ENCODE data around the gene MOB1B. TPM values are rescaled to one million over a fixed set of nuclear protein-coding genes. Genes with fewer than 3 reads are reported as not detected.

Gene MOB1B
- total RNA-seq (10 to 100 TPM; 13.9 to 25.7 (median 21.9) TPM), polyA plus RNA-seq (10 to 100 TPM in 1 of 2 donors, 1 to 10 TPM in 1; 6.4 to 10.5 TPM)
- long read RNA-seq, donor 1, partial matches to known transcripts = 0 of 4 reads
- long read RNA-seq, donor 1, other reads (novel, unspliced or antisense) = 4 of 4 reads
- long read RNA-seq, donor 2, full-length matches to known transcripts = 3 of 3 reads
- long read RNA-seq, donor 2, partial matches to known transcripts = 0 of 3 reads
- long read RNA-seq, donor 2, other reads (novel, unspliced or antisense) = 0 of 3 reads
- long read RNA-seq, donor 3, full-length matches to known transcripts = 5 of 12 reads
- long read RNA-seq, donor 3, partial matches to known transcripts = 0 of 12 reads
- long read RNA-seq, donor 3, other reads (novel, unspliced or antisense) = 7 of 12 reads

DNA sequence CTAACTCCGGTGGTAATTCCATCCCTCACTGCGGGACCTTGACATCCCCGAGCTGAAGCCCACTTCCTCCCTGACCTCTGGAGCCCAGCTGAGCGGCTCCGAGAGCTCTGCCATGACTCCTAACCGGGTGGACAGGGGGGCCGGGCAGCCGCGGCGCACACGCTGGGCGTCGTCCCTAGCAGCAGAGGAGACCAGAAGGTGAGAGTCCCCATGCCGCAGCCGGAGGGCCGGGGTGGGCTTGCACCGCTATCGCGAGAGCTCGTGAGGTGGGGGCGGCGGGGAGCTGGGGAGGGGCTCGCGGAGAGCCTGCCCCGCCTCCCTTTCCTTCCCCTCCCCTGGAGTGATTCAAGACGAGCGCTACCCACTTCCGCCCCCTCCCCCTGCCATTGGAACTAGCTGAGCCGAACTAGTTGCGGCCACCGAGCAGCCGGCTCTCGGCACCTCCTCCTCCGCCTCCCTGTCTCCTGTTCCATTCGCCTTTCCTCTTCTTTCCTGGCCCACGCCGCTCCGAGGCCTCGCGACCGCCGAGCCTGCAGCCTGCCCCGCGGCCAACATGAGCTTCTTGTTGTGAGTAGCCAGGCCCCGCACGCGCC lies at the start of gene MOB1B:
Gene MOB1B (plus strand): TSS at position 386 of the 593 bp plus-strand sequence. CDS start 168 bp downstream, at position 554.
- peak within 1 kb of the TSS; percentile 98 for H3K4me3 ChIP-seq
- no peaks in the 10 kb centered on the region for H3K9me3 ChIP-seq
- no peaks in the 10 kb centered on the region for H3K27me3 ChIP-seq
- peaks cover 5% of the 10 kb centered on the region for H3K4me1 ChIP-seq (ENCODE audit: insufficient read depth)
- peak within 1 kb of the TSS; percentile 77 to 89 for H3K27ac ChIP-seq
- intact Hi-C loops (cut with DNase I) = loop anchor here in 1 of 4 donors (10.0 kb wide), 1 partner anchor 93 kb away; the partner anchor contains the start of gene DCK
- 0 to 2% (median 1%) methylated on average over 41 to 46 of the region's 47 CpGs for WGBS, 3 donors
- TF ChIP-seq POLR2A (IDR thresholded peaks at IDR 0.05) = peak; percentile 34
- TF ChIP-seq, protein P1, sequence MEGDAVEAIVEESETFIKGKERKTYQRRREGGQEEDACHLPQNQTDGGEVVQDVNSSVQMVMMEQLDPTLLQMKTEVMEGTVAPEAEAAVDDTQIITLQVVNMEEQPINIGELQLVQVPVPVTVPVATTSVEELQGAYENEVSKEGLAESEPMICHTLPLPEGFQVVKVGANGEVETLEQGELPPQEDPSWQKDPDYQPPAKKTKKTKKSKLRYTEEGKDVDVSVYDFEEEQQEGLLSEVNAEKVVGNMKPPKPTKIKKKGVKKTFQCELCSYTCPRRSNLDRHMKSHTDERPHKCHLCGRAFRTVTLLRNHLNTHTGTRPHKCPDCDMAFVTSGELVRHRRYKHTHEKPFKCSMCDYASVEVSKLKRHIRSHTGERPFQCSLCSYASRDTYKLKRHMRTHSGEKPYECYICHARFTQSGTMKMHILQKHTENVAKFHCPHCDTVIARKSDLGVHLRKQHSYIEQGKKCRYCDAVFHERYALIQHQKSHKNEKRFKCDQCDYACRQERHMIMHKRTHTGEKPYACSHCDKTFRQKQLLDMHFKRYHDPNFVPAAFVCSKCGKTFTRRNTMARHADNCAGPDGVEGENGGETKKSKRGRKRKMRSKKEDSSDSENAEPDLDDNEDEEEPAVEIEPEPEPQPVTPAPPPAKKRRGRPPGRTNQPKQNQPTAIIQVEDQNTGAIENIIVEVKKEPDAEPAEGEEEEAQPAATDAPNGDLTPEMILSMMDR (IDR thresholded peaks at IDR 0.05) = peak in 1 of 3 donors; percentile 43
- no peak for TF ChIP-seq EP300 (IDR thresholded peaks at IDR 0.05)
- DNase-seq = peak; percentile 82 to 88 (median 86)
- H3K36me3 ChIP-seq = no peaks in the 10 kb centered on the region

GRCh38 chr4:70855464-70855863 lies 46.7 kb upstream of the MOB1B start:
- no peaks in the 10 kb centered on the region for H3K4me1 ChIP-seq (ENCODE audit: insufficient read depth)
- no peaks in the 10 kb centered on the region for H3K36me3 ChIP-seq
- no peak for DNase-seq
- H3K27ac ChIP-seq = no peak overlapping the region
- intact Hi-C loops (cut with DNase I) = loop anchor here in 1 of 4 donors (5.0 kb wide), 1 partner anchor 1743 kb away; no protein-coding TSS in a partner anchor
- H3K27me3 ChIP-seq = no peaks in the 10 kb centered on the region
- WGBS, 3 donors = 89 to 95% (median 93%) methylated on average over 2 of the region's 2 CpGs
- TF ChIP-seq, protein P1 (IDR thresholded peaks at IDR 0.05) = no peak
- TF ChIP-seq POLR2A (IDR thresholded peaks at IDR 0.05) = no peak
- no peak for TF ChIP-seq EP300 (IDR thresholded peaks at IDR 0.05)
- no peaks in the 10 kb centered on the region for H3K9me3 ChIP-seq
- H3K4me3 ChIP-seq = no peak overlapping the region

DNA sequence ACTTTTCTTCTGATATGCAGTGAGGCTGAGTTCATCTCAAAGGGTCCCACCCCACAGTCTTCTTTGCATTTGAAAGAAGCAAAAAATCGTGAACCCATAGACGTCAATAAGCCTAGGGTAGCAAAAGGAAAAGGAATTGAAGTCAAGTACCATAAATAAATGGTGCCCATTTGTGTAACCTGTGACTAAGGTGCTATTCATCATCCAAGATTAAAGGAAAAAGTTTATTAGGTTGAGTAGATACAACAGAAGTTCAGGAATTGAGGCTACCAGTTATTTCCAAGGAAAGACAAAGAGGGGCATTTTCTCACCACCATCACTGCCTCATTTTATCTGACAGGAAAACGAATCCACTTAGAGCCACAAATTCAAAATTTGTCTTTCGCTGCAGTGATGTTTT lies 43.7 kb upstream of the MOB1B start:
- no peak for DNase-seq
- TF ChIP-seq POLR2A (IDR thresholded peaks at IDR 0.05) (no peak), EP300 (IDR thresholded peaks at IDR 0.05) (no peak)
- TF ChIP-seq, protein P1 (IDR thresholded peaks at IDR 0.05) = no peak
- Histone ChIP-seq H3K36me3 (no peaks in the 10 kb centered on the region), H3K27ac (no peak overlapping the region), H3K27me3 (no peaks in the 10 kb centered on the region), H3K9me3 (no peaks in the 10 kb centered on the region), H3K4me3 (no peak overlapping the region), H3K4me1 (ENCODE audit: insufficient read depth) (no peaks in the 10 kb centered on the region)
- intact Hi-C loops (cut with DNase I) = loop anchor here in 1 of 4 donors (5.0 kb wide), 1 partner anchor 1746 kb away; no protein-coding TSS in a partner anchor
- WGBS, 3 donors = 79 to 84% (median 82%) methylated on average over 4 of the region's 4 CpGs

- TF ChIP-seq, protein P1 (IDR thresholded peaks at IDR 0.05) = no peak
- TF ChIP-seq POLR2A (IDR thresholded peaks at IDR 0.05) (no peak), EP300 (IDR thresholded peaks at IDR 0.05) (no peak)
- no peak overlapping the region for H3K4me3 ChIP-seq
- H3K27me3 ChIP-seq = no peaks in the 10 kb centered on the region
- 82 to 92% (median 84%) methylated on average over 1 of the region's 1 CpG for WGBS, 3 donors
- no peaks in the 10 kb centered on the region for H3K4me1 ChIP-seq (ENCODE audit: insufficient read depth)
- H3K36me3 ChIP-seq = no peaks in the 10 kb centered on the region
- no peak overlapping the region for H3K27ac ChIP-seq
- intact Hi-C loops (cut with DNase I) = loop anchor here in 1 of 4 donors (5.0 kb wide), 1 partner anchor 1747 kb away; no protein-coding TSS in a partner anchor
- no peak for DNase-seq
- no peaks in the 10 kb centered on the region for H3K9me3 ChIP-seq
Measured at GRCh38 chr4:70859066-70859465, 43.1 kb upstream of the MOB1B start.
